Esophagus muscularis mucosa (tissue), 3 donors: ENCODE results near the gene CSTB.

ENCODE experiments used
- POLR2A ChIP-seq: fragments of 450-650 bp; IDR thresholded peaks from one replicate; pipeline ENCODE4 v1.6.1; 2017; ENCODE audit warnings: antibody characterized with exemption, moderate library complexity, mild to moderate bottlenecking, low read depth
- TF ChIP-seq, protein P1 (sequence below), 3 experiments: fragments of 200-600 bp in 2 of 3; fragments of 450-650 bp in 1 of 3; sonication (generic) in 2 of 3; IDR thresholded peaks; one replicate each; pipeline ENCODE4 v1.5.1; 2017 to 2019; ENCODE audit warnings: antibody characterized with exemption in 3 of 3, mild to moderate bottlenecking in 2 of 3, moderate library complexity in 1 of 3

DNA sequence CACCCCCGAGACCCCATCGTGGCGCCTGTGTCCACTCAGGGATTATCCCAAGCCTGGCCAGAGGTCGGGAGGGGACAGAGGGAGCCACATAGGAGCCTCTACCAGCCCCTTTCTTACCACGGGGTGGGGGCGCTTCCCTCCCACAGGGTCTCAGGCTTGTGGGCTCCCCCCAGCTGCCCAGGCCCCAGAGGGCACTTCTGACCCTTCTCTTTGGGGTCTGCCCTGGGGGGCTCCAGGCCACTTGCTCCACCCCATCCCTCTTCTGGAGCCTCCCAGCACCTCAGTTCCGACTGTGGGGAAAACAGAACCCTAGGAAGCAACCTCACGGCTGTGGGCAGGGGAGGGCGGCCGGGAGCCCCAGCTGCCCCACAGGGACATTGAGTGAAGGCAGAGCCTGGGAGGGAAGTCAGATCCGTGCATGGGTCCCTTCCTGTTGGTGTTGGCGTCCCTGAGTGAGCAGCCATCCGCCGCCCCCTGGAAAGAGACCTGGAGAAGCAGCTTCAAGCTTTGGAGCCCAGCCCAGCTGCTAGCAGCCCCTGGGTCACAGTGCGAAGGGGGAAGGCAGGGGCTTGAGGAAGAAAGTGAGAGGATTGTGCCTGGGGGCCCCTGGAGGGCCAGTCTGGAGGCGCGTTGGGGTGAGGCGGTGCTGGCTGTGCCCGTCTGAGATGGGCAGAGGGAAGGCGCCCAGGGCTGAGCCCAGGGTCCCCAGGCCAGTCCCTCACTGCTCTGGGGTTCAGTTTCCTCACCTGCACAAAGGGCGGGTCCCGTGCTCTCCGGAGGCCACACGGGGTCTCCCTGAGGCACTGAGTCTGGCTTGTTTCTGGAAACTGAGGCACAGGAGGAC lies 35.4 kb upstream of the CSTB start:
- TF ChIP-seq POLR2A: no peak
- TF ChIP-seq, protein P1, sequence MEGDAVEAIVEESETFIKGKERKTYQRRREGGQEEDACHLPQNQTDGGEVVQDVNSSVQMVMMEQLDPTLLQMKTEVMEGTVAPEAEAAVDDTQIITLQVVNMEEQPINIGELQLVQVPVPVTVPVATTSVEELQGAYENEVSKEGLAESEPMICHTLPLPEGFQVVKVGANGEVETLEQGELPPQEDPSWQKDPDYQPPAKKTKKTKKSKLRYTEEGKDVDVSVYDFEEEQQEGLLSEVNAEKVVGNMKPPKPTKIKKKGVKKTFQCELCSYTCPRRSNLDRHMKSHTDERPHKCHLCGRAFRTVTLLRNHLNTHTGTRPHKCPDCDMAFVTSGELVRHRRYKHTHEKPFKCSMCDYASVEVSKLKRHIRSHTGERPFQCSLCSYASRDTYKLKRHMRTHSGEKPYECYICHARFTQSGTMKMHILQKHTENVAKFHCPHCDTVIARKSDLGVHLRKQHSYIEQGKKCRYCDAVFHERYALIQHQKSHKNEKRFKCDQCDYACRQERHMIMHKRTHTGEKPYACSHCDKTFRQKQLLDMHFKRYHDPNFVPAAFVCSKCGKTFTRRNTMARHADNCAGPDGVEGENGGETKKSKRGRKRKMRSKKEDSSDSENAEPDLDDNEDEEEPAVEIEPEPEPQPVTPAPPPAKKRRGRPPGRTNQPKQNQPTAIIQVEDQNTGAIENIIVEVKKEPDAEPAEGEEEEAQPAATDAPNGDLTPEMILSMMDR (IDR thresholded peaks at IDR 0.05): no peak
